IMR-90 (cell line): ENCODE results near the gene KBTBD4. TPM values are rescaled to one million over a fixed set of nuclear protein-coding genes. Genes with fewer than 3 reads are reported as not detected.

Source experiments
- ATAC-seq: fragments of 200-7000 bp; cut with Tn5 transposase; 2 replicates; pipeline ENCODE4 v1.9.1; 2020; ENCODE audit warnings: low read depth, mild to moderate bottlenecking, moderate library complexity
- BruUV-seq: library from RNA; stranded (reverse); fragments of 400-500 nt; replicated peaks from 2 replicates; lab custom pipeline; 2021; lab: Mats Ljungman, UMichigan
- CTCF ChIA-PET: fragments of 300-600 bp; formaldehyde crosslinking; extraction: SDS; loops from one replicate; lab custom pipeline; 2021; ENCODE audit warnings: antibody characterized with exemption; lab: Yijun Ruan, JAX
- POLR2A ChIA-PET: fragments of 300-600 bp; sonication (Branson Sonifier 250); formaldehyde crosslinking; loops from one replicate; lab custom pipeline; 2022; ENCODE audit warnings: antibody characterized with exemption; ENCODE audit not compliant: unreplicated experiment; lab: Charles Lee
- DNase-seq: peaks from one replicate; pipeline ENCODE4 v3.0.0; 2013
- H2AFZ ChIP-seq: replicated peaks from 2 replicates; pipeline ENCODE3; 2013; ENCODE audit warnings: low read length, mild to moderate bottlenecking; ENCODE audit not compliant: poor library complexity
- H2AK5ac ChIP-seq: 2 replicates; pipeline ENCODE4 v1.6.1; 2013; ENCODE audit warnings: low read depth, low read length, inconsistent platforms
- H2AK9ac ChIP-seq: replicated peaks from 2 replicates; pipeline ENCODE3; 2013; ENCODE audit warnings: mild to moderate bottlenecking, low read depth, low read length, moderate library complexity; ENCODE audit not compliant: poor library complexity
- H2BK120ac ChIP-seq: 2 replicates; pipeline ENCODE4 v1.6.1; 2013; ENCODE audit warnings: low read depth, low read length, inconsistent platforms
- H2BK15ac ChIP-seq: 3 replicates; pipeline ENCODE4 v1.6.1; 2013; ENCODE audit warnings: low read depth, low read length, inconsistent platforms
- H2BK20ac ChIP-seq: 2 replicates; pipeline ENCODE4 v1.6.1; 2013; ENCODE audit warnings: low read depth, mild to moderate bottlenecking, inconsistent platforms, low read length, moderate library complexity
- H2BK5ac ChIP-seq: 2 replicates; pipeline ENCODE4 v1.6.1; 2013; ENCODE audit warnings: mild to moderate bottlenecking, low read depth, low read length, inconsistent platforms; ENCODE audit not compliant: poor library complexity, severe bottlenecking
- H3K14ac ChIP-seq: replicated peaks from 2 replicates; pipeline ENCODE4 v1.6.1; 2013; ENCODE audit warnings: low read depth, low read length, inconsistent platforms
- H3K18ac ChIP-seq: 2 replicates; pipeline ENCODE4 v1.6.1; 2013; ENCODE audit warnings: low read depth, low read length, control low read depth
- H3K23ac ChIP-seq: 2 replicates; pipeline ENCODE4 v1.6.1; 2013; ENCODE audit warnings: low read depth, low read length, inconsistent platforms
- H3K27ac ChIP-seq: 2 replicates; pipeline ENCODE4 v1.5.1; 2013; ENCODE audit warnings: mild to moderate bottlenecking, control low read depth, low read length; ENCODE audit not compliant: insufficient read depth
- H3K27me3 ChIP-seq: 2 replicates; pipeline ENCODE4 v1.6.1; 2013; ENCODE audit warnings: low read length; ENCODE audit not compliant: control insufficient read depth, insufficient read depth
- H3K36me3 ChIP-seq: 2 replicates; pipeline ENCODE4 v1.6.1; 2013; ENCODE audit warnings: low read length, mixed read lengths; ENCODE audit not compliant: control insufficient read depth, insufficient read depth
- H3K4ac ChIP-seq: 2 replicates; pipeline ENCODE4 v1.6.1; 2013; ENCODE audit warnings: low read depth, low read length, inconsistent platforms
- H3K4me1 ChIP-seq: 2 replicates; pipeline ENCODE4 v1.6.1; 2013; ENCODE audit warnings: low read length, mixed read lengths; ENCODE audit not compliant: control insufficient read depth, insufficient read depth
- H3K4me2 ChIP-seq: 2 replicates; pipeline ENCODE4 v1.6.1; 2013; ENCODE audit warnings: low read depth, mild to moderate bottlenecking, control low read depth, low read length, moderate library complexity
- H3K4me3 ChIP-seq: 2 replicates; pipeline ENCODE4 v1.5.1; 2013; ENCODE audit warnings: low read depth, mild to moderate bottlenecking, control low read depth, low read length, moderate library complexity; ENCODE audit not compliant: insufficient read depth
- H3K56ac ChIP-seq: 2 replicates; pipeline ENCODE4 v1.6.1; 2013; ENCODE audit warnings: low read length, inconsistent platforms; ENCODE audit not compliant: insufficient read depth; ENCODE audit errors: extremely low read depth
- H3K79me1 ChIP-seq, 2 experiments: 2 replicates each; pipeline ENCODE4 v1.6.1; 2013; ENCODE audit warnings: low read length in 2 of 2, inconsistent platforms in 1 of 2, low read depth in 1 of 2
- H3K9ac ChIP-seq: 2 replicates; pipeline ENCODE4 v1.6.1; 2013; ENCODE audit warnings: low read depth, low read length, control low read depth
- H3K9me1 ChIP-seq: 2 replicates; pipeline ENCODE4 v1.6.1; 2013; ENCODE audit warnings: low read length, inconsistent platforms; ENCODE audit not compliant: insufficient read depth
- H3K9me3 ChIP-seq: 2 replicates; pipeline ENCODE4 v1.6.1; 2013; ENCODE audit warnings: low read length; ENCODE audit not compliant: control insufficient read depth, insufficient read depth
- H4K20me1 ChIP-seq: 2 replicates; pipeline ENCODE4 v1.6.1; 2013; ENCODE audit warnings: low read length, inconsistent platforms; ENCODE audit not compliant: insufficient read depth
- H4K5ac ChIP-seq: 2 replicates; pipeline ENCODE4 v1.6.1; 2013; ENCODE audit warnings: mild to moderate bottlenecking, low read depth, low read length, control low read depth
- H4K8ac ChIP-seq, 2 experiments: 2 replicates each; pipeline ENCODE4 v1.6.1; 2013; ENCODE audit warnings: low read depth in 2 of 2, low read length in 2 of 2, control low read depth in 1 of 2, inconsistent platforms in 1 of 2
- H4K91ac ChIP-seq: 2 replicates; pipeline ENCODE4 v1.6.1; 2013; ENCODE audit warnings: low read depth, low read length, inconsistent platforms; ENCODE audit not compliant: insufficient read depth
- BHLHE40 ChIP-seq: fragments of 150-350 bp; IDR thresholded peaks from 2 replicates; pipeline ENCODE4 v1.6.1; 2016; ENCODE audit warnings: mild to moderate bottlenecking, low read depth, low read length
- CEBPB ChIP-seq: IDR thresholded peaks from 2 replicates; pipeline ENCODE4 v1.6.1; 2012; ENCODE audit warnings: low read depth, low read length, improper control_type of control experiment
- CHD1 ChIP-seq: IDR thresholded peaks from 2 replicates; pipeline ENCODE4 v1.6.1; 2012; ENCODE audit warnings: low read depth, low read length, improper control_type of control experiment
- MAFK ChIP-seq: IDR thresholded peaks from 2 replicates; pipeline ENCODE4 v1.6.1; 2012; ENCODE audit warnings: low read depth, low read length, improper control_type of control experiment
- MAZ ChIP-seq: IDR thresholded peaks from 2 replicates; pipeline ENCODE4 v1.6.1; 2012; ENCODE audit warnings: low read depth, mild to moderate bottlenecking, low read length, improper control_type of control experiment, moderate library complexity, borderline replicate concordance
- MXI1 ChIP-seq: IDR thresholded peaks from 2 replicates; pipeline ENCODE4 v1.6.1; 2012; ENCODE audit warnings: low read depth, mild to moderate bottlenecking, low read length, moderate library complexity, borderline replicate concordance
- WGBS, 2 experiments: methylation state at CpG; one replicate each; pipeline versions ENCODE4 v1.1.5 to v1.1.7; 2013; ENCODE audit warnings: missing lambda C conversion rate in 2 of 2; ENCODE audit not compliant: insufficient read length in 1 of 2; ENCODE audit errors: extremely low coverage in 2 of 2; 5-methylcytosine and 5-hydroxymethylcytosine counted together
- dilution Hi-C: fragments of 300-500 bp; cut with HindIII; formaldehyde crosslinking; loops from one replicate; pipeline ENCODE4 v1.14.3; 2018; ENCODE audit warnings: low sequenced_read_pairs; ENCODE audit not compliant: unreplicated experiment
- in situ Hi-C: fragments of 300-500 bp; cut with MboI; formaldehyde crosslinking; loops from 3 replicates; pipeline ENCODE4 v1.14.3; 2019; ENCODE audit warnings: low sequenced_read_pairs, inconsistent platforms, mixed read lengths
- intact Hi-C: fragments of 100-400 bp; cut with micrococcal nuclease; formaldehyde crosslinking; loops from 2 replicates; pipeline ENCODE4 v1.10.0; 2022
- polyA plus RNA-seq, 3 experiments: library from polyadenylated mRNA; depleted of rRNA; stranded (reverse); fragments of >200 nt; gene quantifications; 2 replicates each; pipeline ENCODE4 v1.2.3, GENCODE V29; 2012; ENCODE audit warnings: low replicate concordance in 1 of 3
- total RNA-seq: library from RNA; depleted of rRNA; stranded (reverse); fragments of >200 nt; gene quantifications from 2 replicates; pipeline ENCODE4 v1.2.3, GENCODE V29; 2012

Gene KBTBD4
- total and polyA plus RNA-seq, 2 of the 4 experiments (the other 2 are of a cell fraction): 14.9 to 41.6 TPM

DNA sequence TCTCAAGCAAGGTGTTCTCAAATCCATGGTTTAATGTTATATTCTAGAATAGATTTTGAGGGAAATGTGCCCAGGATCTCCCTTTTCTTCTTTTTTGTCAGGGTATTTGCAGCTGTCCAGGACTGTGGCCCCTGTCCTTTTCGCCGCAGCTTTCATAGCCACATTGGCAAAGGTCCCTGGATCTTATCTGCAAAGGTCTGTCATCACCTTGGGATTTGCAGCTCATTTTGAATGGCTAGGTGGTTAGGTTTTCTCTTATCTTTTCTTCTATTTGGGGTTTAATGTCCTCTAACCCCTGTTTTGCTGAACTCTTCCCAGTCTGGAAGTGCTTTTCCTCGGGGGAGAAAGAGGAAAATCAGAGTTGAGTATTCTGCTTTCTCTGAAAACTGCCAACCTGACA lies 27.2 kb upstream of the KBTBD4 start:
- Histone ChIP-seq H3K9me3 (no peaks in the 10 kb centered on the region), H2AK5ac (no peak overlapping the region), H3K36me3 (no peaks in the 10 kb centered on the region), H2AK9ac (no peak overlapping the region), H4K5ac (no peak overlapping the region), H2BK120ac (no peak overlapping the region), H3K4me3 (no peak overlapping the region), H3K9me1 (peaks cover 6% of the 10 kb centered on the region), H4K91ac (no peak overlapping the region), H3K4me1 (peaks cover 8% of the 10 kb centered on the region), H2AFZ (no peak overlapping the region), H3K9ac (no peak overlapping the region), H2BK20ac (no peak overlapping the region), H2BK15ac (no peak overlapping the region), H3K4me2 (no peak overlapping the region), H3K27ac (no peak overlapping the region), H3K79me1 (no peaks in the 10 kb centered on the region), H3K18ac (no peak overlapping the region), H4K20me1 (peaks cover 7% of the 10 kb centered on the region; the same call in 1 of the 2 replicates), H3K4ac (no peak overlapping the region), H3K27me3 (no peaks in the 10 kb centered on the region), H3K23ac (no peak overlapping the region), H2BK5ac (no peak overlapping the region), H3K14ac (no peak overlapping the region), H3K56ac (no peak overlapping the region), H4K8ac (no peak overlapping the region)
- TF ChIP-seq MAZ (no peak), CEBPB (no peak), CHD1 (no peak), MXI1 (no peak), BHLHE40 (no peak), MAFK (no peak)
- CTCF ChIA-PET: interaction anchor here (2.7 kb wide), 1 partner anchor 11 kb away, joined by 9 read pairs; no protein-coding TSS in a partner anchor
- in situ Hi-C loops (no loop called here), dilution Hi-C loops (no loop called here), intact Hi-C loops (no loop called here)
- no peak for DNase-seq
- no CpG with 5 or more reads among the region's 3 CpGs for WGBS, 2 experiments
- no TSS peak for BruUV-seq
- POLR2A ChIA-PET: no interaction called here
- no peak for ATAC-seq
